ENCODE data around the gene CD244.

CD244 gene

DNA sequence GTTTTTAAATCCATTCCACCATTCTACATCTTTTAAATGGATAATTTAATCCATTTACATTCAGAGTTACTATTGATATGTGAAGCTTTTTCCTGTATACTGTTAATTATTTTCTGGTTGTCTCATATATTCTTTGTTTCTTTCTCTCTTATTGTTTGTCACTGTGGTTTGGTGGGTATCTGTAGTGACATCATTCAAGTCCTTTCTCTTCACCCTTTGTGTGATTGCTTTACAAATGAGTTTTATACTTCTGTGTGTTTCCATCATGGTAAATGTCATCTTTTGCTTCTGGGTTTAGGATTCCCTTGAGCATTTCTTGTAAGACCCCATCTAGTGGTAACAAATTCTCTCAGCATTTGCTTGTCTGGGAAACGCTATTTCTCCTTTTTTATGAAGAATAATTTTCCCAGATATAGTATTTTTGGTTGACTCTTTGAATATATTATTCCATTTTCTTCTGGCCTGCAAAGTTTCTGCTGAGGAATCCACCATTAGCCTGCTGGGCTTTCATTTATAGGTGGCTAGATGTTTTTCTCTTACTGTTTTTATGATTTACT lies 56.5 kb downstream of the CD244 start:
- H3K27ac Mint-ChIP-seq = peak overlapping the region; percentile 56
- H3K9me3 Mint-ChIP-seq = peaks cover 13% of the 10 kb centered on the region
- no peaks in the 10 kb centered on the region for H3K27me3 Mint-ChIP-seq
- H3K4me3 Mint-ChIP-seq = no peak overlapping the region
- DNase-seq (ENCODE audit: low spot score in 2 of 2) (no peak), ATAC-seq (ENCODE audit: low read depth) (no peak)
- H3K4me1 Mint-ChIP-seq = peaks cover 46% of the 10 kb centered on the region
- H3K36me3 Mint-ChIP-seq = peaks cover 64% of the 10 kb centered on the region

DNA sequence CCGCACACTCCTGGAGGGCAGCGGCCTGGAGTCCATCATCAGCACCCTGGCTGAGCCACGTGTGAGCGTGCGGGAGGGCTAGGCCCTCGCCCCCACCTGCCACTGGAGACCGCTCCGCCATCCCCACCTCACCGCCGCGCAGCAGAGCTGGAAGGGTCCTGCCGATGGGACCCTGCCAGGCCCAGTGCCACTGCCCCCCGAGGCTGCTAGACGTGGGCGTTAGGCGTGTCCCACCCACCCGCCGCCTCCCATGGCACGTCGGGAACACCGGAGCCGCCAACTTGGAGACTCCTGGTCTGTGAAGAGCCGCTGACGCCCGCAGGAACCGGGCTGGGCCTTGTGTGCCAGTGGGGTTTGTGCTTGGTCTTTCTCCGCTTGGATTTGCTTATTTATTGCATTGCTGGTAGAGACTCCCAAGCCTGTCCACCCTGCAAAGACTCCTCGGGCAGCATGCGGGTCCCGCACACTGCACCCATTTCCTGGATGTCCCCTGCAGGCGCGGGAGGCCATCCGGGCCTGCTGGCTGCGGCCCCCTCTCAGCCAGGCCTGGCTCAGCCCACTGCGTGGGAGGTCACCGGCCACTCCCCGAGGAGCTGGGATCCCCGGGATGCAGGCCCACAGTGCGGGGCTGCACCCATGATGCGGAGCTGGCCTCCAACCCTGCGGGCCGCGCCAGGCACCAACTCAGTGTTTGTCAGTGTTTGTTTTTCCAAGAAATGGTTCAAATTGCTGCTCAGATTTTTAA lies 60.7 kb downstream of the CD244 start:
- Mint-ChIP-seq H3K27me3 (no peaks in the 10 kb centered on the region), H3K9me3 (peaks cover 11% of the 10 kb centered on the region), H3K36me3 (peaks cover 61% of the 10 kb centered on the region), H3K4me1 (peaks cover 66% of the 10 kb centered on the region), H3K27ac (peak overlapping the region; percentile 77), H3K4me3 (no peak overlapping the region)
- no peak for ATAC-seq (ENCODE audit: low read depth)
- no peak for DNase-seq (ENCODE audit: low spot score in 2 of 2)

DNA sequence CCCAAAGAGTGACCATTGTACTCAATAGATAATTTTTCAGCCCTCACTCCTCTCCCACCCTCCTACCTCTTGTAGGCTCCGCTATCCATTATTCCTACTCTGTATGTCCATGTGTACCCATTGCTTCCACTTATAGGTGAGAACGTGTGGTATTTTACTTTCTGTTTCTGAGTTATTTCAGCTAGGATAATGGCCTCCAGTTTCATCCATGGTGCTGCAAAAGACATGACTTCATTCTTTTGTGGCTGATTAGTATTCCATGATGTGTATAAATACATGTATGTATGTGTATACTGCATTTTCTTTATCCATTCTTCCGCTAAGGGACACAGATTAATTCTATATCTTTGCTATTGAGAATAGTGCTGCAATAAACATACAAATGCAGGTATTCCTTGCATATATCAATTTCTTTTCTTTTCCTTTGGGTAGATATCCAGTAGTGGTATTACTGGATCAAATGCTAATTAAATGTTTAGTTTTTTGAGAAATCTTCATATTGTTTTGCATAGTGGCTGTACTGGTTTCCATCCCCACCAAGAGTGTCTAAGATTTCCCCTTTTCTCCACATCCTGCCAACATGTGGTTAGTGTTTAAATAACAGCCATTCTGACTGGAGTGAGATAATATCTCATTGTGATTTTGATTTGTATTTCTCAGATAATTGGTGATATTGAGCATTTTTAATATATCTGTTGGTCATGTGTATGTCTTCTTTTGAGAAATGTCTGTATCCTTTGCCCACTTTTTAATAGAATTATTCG lies 61.9 kb downstream of the CD244 start:
- peaks cover 62% of the 10 kb centered on the region for H3K4me1 Mint-ChIP-seq
- peak overlapping the region; percentile 81 for H3K4me3 Mint-ChIP-seq
- H3K27ac Mint-ChIP-seq = peak overlapping the region; percentile 77
- DNase-seq (ENCODE audit: low spot score in 2 of 2) = no peak
- H3K36me3 Mint-ChIP-seq = peaks cover 52% of the 10 kb centered on the region
- H3K9me3 Mint-ChIP-seq = peaks cover 3% of the 10 kb centered on the region
- no peaks in the 10 kb centered on the region for H3K27me3 Mint-ChIP-seq
- peak; percentile 27 for ATAC-seq (ENCODE audit: low read depth)

DNA sequence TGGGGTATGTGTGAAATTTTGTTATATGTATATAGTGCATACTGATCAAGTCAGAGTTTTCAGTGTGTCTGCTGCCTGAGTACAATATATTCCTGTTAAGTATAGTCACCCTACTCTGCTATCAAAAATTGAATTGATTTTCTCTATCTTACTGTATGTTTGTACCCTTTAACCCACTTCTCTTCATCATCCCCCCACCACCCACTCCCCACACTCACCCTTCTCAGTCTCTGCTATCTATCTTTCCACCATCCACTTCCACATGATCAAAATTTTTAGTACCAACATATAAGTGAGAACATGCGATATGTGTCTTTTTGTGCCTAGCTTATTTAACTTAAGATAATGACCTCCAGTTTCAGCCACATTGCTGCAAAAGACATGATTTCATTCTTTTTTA lies 62.5 kb downstream of the CD244 start:
- Mint-ChIP-seq H3K4me1 (peaks cover 64% of the 10 kb centered on the region), H3K27ac (peak overlapping the region; percentile 100), H3K27me3 (no peaks in the 10 kb centered on the region), H3K4me3 (peak overlapping the region; percentile 81), H3K9me3 (peaks cover 1% of the 10 kb centered on the region), H3K36me3 (peaks cover 47% of the 10 kb centered on the region)
- DNase-seq (ENCODE audit: low spot score in 2 of 2) (no peak), ATAC-seq (ENCODE audit: low read depth) (no peak)

DNA sequence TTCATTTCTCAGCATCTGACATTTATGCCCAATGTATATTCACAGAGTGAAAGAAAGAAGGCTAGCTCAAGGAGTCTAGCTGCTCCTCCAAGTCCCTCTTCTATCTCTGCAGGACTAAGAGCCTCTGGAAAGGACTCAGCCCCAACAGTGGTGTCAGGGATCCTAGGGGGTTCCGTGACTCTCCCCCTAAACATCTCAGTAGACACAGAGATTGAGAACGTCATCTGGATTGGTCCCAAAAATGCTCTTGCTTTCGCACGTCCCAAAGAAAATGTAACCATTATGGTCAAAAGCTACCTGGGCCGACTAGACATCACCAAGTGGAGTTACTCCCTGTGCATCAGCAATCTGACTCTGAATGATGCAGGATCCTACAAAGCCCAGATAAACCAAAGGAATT lies 63.0 kb downstream of the CD244 start:
- DNase-seq (ENCODE audit: low spot score in 2 of 2) = peak in 1 of 2 donors; percentile 9
- no peaks in the 10 kb centered on the region for H3K27me3 Mint-ChIP-seq
- H3K9me3 Mint-ChIP-seq = peaks cover 1% of the 10 kb centered on the region
- H3K4me1 Mint-ChIP-seq = peaks cover 61% of the 10 kb centered on the region
- peaks cover 42% of the 10 kb centered on the region for H3K36me3 Mint-ChIP-seq
- peak overlapping the region; percentile 100 for H3K27ac Mint-ChIP-seq
- H3K4me3 Mint-ChIP-seq = peak overlapping the region; percentile 81
- ATAC-seq (ENCODE audit: low read depth) = no peak

DNA sequence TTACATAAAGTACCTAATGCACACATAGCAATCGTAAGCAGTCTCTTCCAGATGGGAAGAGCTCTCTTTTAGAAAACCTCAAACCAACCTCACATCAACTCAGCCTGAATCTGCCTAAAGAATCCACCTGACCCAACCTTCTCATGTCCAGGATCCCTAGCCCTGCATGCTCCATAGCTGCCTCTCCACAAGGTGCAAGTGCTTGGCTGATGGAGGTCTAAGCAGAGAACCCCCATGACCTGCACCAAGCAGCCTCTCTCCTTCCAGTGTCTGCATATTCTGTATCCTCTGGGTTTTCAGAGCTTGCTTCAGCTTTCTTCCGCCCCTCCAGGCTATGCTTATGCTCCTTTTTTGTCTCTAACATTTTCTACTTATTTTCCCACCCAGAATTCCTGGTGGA lies 64.2 kb downstream of the CD244 start:
- DNase-seq (ENCODE audit: low spot score in 2 of 2) (no peak), ATAC-seq (ENCODE audit: low read depth) (no peak)
- H3K4me1 Mint-ChIP-seq = peaks cover 58% of the 10 kb centered on the region
- H3K36me3 Mint-ChIP-seq = peaks cover 34% of the 10 kb centered on the region
- no peaks in the 10 kb centered on the region for H3K27me3 Mint-ChIP-seq
- peak overlapping the region; percentile 100 for H3K27ac Mint-ChIP-seq
- peak overlapping the region; percentile 81 for H3K4me3 Mint-ChIP-seq
- H3K9me3 Mint-ChIP-seq = peaks cover 1% of the 10 kb centered on the region

DNA sequence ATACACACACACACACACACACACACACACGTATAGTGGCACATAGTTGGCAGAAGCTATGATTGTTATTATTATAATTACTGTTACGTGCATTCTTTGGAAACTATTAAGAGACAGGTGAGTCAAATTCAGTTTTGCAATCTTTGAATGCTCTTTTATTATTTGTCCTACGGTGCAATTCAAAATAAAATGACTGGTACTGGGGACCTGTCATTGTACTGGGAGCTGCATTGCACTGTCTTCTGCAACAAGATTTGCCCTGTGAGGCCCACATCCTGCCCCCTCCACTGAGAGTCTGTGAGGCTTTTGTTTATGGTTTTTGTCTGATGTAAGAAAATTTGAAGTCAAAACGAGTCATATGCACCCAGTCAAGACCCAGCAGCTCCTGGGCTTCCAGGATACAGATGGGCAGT lies 64.8 kb downstream of the CD244 start:
- no peaks in the 10 kb centered on the region for H3K27me3 Mint-ChIP-seq
- ATAC-seq (ENCODE audit: low read depth) (peak; percentile 13), DNase-seq (ENCODE audit: low spot score in 2 of 2) (no peak)
- peak overlapping the region; percentile 97 for H3K4me3 Mint-ChIP-seq
- peaks cover 56% of the 10 kb centered on the region for H3K4me1 Mint-ChIP-seq
- peak overlapping the region; percentile 100 for H3K27ac Mint-ChIP-seq
- peaks cover 1% of the 10 kb centered on the region for H3K9me3 Mint-ChIP-seq
- peaks cover 30% of the 10 kb centered on the region for H3K36me3 Mint-ChIP-seq

DNA sequence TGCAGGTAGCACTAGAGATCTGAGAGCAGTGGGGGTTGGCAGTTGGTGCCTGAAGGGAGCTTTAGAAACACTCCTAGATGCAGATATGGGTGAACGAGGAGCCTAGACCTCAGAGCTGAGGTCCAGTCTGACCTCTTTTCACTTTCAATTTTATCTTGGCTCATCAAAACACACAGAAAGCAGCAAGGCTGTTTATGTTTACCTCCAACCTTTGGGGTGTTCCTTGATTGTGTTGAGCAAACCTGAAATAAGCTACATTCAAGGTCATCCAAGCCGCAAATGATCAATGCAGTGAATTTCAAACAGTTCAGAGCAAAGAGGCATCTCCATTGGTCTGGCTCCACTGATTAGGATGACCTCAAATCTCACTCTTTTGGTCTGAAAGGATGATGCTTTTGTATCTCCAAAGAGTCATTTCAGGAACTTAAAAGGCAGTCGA lies 65.4 kb downstream of the CD244 start:
- no peaks in the 10 kb centered on the region for H3K27me3 Mint-ChIP-seq
- peak in 1 of 2 donors; percentile 22 for DNase-seq (ENCODE audit: low spot score in 2 of 2)
- H3K4me1 Mint-ChIP-seq = peaks cover 53% of the 10 kb centered on the region
- peak; percentile 5 for ATAC-seq (ENCODE audit: low read depth)
- H3K27ac Mint-ChIP-seq = peak overlapping the region; percentile 100
- H3K4me3 Mint-ChIP-seq = peak overlapping the region; percentile 97
- no peaks in the 10 kb centered on the region for H3K9me3 Mint-ChIP-seq
- H3K36me3 Mint-ChIP-seq = peaks cover 25% of the 10 kb centered on the region

DNA sequence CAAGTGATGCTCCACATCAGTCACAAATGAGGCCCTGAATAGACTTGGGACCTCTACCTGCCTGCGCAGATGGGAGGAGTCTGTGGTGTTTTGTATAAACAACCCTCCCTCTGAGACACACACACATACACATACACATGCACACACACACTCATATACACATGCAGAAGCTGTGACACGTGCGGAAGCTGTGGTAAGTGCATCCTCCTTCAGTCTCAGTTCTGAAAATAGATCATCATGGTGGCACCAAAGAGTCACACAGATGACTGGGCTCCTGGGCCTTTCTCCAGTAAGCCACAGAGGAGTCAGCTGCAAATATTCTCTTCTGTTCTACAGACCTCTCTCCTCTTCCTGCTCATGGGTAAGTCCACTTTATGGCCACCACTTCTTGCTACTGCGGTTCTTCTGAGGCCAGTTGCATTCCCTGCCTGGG lies 66.7 kb downstream of the CD244 start, which contains the start of gene LY9:
TSS of gene LY9 (plus strand) at position 224 of the 433 bp plus-strand sequence. CDS start at position 238, 14 bp downstream.
- DNase-seq (ENCODE audit: low spot score in 2 of 2) (peak; percentile 67 to 85), ATAC-seq (ENCODE audit: low read depth) (peak; percentile 85)
- Mint-ChIP-seq H3K4me3 (peak within 1 kb of the TSS; percentile 97), H3K9me3 (no peaks in the 10 kb centered on the region), H3K27me3 (no peaks in the 10 kb centered on the region), H3K4me1 (peaks cover 48% of the 10 kb centered on the region), H3K36me3 (peaks cover 18% of the 10 kb centered on the region), H3K27ac (peak within 1 kb of the TSS; percentile 100)

DNA sequence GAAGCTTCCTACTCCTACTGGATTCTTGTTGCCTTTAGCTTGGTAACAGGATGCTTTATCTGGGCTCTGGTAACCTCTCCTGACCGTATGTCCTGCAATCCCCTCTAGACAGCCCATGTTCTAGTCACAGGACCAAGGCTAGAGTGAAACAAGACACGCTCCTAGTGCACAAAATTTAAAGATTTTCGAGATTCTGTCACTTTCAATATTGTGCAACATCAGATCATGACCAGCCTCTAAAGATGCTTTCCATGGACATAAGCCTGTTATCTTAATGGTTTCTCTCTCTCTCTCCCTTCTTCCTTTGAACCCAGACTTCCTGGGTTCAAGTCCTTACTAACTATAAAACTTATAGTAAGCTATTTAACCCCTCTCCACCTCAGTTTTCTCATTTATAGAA lies 68.3 kb downstream of the CD244 start:
- Mint-ChIP-seq H3K27ac (peak overlapping the region; percentile 100), H3K36me3 (peaks cover 8% of the 10 kb centered on the region), H3K4me3 (no peak overlapping the region), H3K9me3 (no peaks in the 10 kb centered on the region), H3K27me3 (no peaks in the 10 kb centered on the region), H3K4me1 (peaks cover 43% of the 10 kb centered on the region)
- no peak for ATAC-seq (ENCODE audit: low read depth)
- DNase-seq (ENCODE audit: low spot score in 2 of 2) = no peak

DNA sequence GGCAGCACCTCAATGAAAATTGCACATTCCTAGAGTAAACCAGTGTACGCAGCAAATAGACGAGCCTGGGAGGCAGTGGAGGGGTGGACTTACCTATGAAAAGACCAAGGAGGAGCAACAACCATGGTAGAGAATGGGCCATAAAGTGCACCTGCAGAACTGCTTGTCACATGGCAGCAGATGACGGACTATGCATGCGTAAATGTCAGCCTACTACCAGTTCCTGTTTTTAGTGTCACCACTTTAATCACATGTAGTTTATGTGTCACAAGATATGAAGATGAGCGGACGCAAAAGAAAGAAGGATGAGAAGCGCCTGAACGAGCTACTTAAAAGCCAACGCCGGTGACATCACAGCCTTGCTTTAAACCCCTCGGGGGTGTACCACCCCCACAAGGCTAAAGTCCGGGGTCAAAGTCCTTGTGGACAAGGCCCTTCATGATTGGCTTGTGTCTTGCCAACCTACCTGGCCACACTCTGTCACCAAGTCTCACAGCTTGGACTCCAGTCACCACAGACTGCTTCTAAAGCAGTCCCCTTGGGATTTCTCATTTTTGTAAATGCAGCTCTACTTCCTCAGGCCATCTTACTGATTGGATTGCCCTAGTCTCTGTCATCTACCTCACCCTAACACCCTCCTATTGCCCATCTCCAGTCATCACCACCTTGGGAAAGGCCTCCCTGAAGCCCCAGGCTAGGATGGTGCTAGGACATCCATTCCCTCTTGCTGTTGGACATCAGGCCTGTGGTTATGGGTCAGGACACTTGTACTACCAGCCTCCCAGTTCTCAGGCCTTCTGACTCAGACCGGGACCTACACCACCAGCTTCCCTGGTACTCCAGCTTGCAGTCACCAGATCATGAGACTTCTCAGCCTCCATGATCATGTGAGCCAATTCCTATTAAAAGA lies 72.7 kb downstream of the CD244 start:
- peak overlapping the region; percentile 100 for H3K27ac Mint-ChIP-seq
- H3K9me3 Mint-ChIP-seq = no peaks in the 10 kb centered on the region
- no peaks in the 10 kb centered on the region for H3K27me3 Mint-ChIP-seq
- H3K4me1 Mint-ChIP-seq = peaks cover 23% of the 10 kb centered on the region
- DNase-seq (ENCODE audit: low spot score in 2 of 2) (peak; percentile 81 to 84), ATAC-seq (ENCODE audit: low read depth) (peak; percentile 84)
- H3K36me3 Mint-ChIP-seq = no peaks in the 10 kb centered on the region
- peak overlapping the region; percentile 27 for H3K4me3 Mint-ChIP-seq

DNA sequence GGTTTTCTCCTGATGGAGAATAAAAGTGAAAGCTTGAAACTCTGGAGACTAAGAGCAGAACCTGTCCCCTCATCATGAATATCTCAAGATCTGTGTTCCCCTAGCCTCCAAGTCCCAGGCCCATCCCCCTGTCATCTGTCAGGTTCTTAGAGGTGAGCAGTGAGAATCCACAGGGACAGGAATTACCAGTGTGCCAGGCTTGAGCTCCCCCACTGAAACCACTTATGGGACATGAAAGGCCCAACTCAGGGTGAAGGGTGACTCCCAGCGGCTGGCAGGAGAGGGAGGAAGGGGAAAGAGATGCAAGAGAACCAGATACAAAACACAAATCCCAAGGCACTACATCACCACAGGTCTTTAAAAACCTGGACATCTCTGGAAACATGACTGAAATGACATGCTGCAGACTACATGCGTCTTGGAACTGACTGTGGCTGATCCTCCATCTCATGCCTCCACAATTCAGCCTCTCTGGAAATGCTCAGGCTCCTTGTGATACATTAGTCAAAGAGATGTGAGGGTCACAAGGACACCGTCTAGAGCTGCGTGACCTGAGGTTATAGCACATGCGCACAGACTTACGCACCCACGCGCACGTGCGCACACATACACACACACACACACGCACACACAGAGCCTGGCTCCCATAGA lies 73.5 kb downstream of the CD244 start:
- no peaks in the 10 kb centered on the region for H3K9me3 Mint-ChIP-seq
- peaks cover 1% of the 10 kb centered on the region for H3K36me3 Mint-ChIP-seq
- H3K4me1 Mint-ChIP-seq = peaks cover 20% of the 10 kb centered on the region
- DNase-seq (ENCODE audit: low spot score in 2 of 2) (no peak), ATAC-seq (ENCODE audit: low read depth) (no peak)
- H3K27me3 Mint-ChIP-seq = no peaks in the 10 kb centered on the region
- peak overlapping the region; percentile 100 for H3K27ac Mint-ChIP-seq
- H3K4me3 Mint-ChIP-seq = peak overlapping the region; percentile 27
